NB4 (cell line): ENCODE data around the gene CCS.
"Not testable (repeated sequence)": the region's sequence is repeated elsewhere in the genome, so short reads cannot be mapped to it uniquely, and the experiment has no call there.

Experiments
- DNase-seq: peaks from one replicate; pipeline ENCODE4 v3.0.0; 2010; ENCODE audit warnings: low read depth
- H3K4me3 ChIP-seq: one replicate; pipeline ENCODE4 v1.5.1; 2011; ENCODE audit warnings: mild to moderate bottlenecking, low read depth, low read length, moderate library complexity
- MYC ChIP-seq: IDR thresholded peaks from 2 replicates; pipeline ENCODE4 v1.6.1; 2011; ENCODE audit warnings: low read depth, low read length
- POLR2A ChIP-seq: IDR thresholded peaks from 2 replicates; pipeline ENCODE4 v1.6.1; 2011; ENCODE audit warnings: mild to moderate bottlenecking; ENCODE audit not compliant: insufficient read length; ENCODE audit errors: extremely low read depth
- TF ChIP-seq, protein P1 (sequence below): IDR thresholded peaks from one replicate; pipeline ENCODE4 v1.5.1; 2012; ENCODE audit warnings: low read depth, low read length
- TF ChIP-seq, protein P2 (sequence below): IDR thresholded peaks from 2 replicates; pipeline ENCODE4 v1.6.1; 2011; ENCODE audit warnings: low read depth, low read length

Gene CCS, protein sequence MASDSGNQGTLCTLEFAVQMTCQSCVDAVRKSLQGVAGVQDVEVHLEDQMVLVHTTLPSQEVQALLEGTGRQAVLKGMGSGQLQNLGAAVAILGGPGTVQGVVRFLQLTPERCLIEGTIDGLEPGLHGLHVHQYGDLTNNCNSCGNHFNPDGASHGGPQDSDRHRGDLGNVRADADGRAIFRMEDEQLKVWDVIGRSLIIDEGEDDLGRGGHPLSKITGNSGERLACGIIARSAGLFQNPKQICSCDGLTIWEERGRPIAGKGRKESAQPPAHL

DNA sequence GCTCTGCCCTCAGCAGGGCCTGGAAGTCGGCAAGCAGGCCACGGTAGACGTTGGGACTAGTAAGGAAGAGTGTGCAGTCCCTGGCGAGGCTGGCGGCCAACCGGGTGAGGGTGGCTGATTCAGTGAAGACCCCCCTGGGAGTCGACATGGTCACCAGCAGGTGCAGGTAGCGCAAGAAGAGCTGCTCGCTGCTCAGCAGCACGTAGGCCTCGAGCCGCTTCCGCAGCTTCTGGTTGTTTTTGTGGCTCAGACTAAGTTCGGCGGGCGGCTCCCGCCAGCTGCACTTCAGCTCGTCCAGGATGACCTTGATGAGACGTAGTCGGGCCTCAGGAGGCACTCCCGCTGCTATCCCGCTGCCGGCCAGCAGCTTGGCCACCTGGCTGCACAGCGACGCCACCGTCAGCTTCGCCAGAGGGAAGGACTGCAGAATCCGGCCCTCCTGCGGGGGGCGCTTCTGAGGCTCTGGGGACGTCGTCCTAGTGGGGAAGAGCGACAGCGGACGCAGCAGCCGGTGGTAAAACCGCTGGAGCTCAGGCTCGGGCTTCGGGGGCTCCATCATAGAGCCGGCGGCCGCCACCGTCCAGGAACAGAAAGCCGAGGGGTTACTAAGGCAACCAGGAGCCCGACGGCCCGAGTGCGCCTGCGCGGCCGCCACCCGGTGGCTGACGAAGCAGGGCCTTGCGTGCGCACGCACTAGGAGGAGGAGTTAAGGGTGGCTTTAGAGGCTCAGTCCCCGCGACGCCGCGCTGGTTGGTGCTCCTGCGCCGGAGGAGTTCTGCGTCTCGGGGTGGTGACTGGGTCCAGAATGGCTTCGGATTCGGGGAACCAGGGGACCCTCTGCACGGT is at the start of gene CCS, which contains the start of gene CCDC87:
Gene CCS (plus strand): TSS at position 729 of the 846 bp plus-strand sequence. CDS start 77 bp downstream, at position 806.
Gene CCDC87 (minus strand): TSS at position 607 of the 846 bp plus-strand sequence. CDS start 48 bp downstream, at position 559.
- peak; percentile 96 for DNase-seq
- peak within 1 kb of the TSS; percentile 79 for H3K4me3 ChIP-seq
- TF ChIP-seq, protein P1, sequence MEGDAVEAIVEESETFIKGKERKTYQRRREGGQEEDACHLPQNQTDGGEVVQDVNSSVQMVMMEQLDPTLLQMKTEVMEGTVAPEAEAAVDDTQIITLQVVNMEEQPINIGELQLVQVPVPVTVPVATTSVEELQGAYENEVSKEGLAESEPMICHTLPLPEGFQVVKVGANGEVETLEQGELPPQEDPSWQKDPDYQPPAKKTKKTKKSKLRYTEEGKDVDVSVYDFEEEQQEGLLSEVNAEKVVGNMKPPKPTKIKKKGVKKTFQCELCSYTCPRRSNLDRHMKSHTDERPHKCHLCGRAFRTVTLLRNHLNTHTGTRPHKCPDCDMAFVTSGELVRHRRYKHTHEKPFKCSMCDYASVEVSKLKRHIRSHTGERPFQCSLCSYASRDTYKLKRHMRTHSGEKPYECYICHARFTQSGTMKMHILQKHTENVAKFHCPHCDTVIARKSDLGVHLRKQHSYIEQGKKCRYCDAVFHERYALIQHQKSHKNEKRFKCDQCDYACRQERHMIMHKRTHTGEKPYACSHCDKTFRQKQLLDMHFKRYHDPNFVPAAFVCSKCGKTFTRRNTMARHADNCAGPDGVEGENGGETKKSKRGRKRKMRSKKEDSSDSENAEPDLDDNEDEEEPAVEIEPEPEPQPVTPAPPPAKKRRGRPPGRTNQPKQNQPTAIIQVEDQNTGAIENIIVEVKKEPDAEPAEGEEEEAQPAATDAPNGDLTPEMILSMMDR: peak; percentile 64
- TF ChIP-seq, protein P2, sequence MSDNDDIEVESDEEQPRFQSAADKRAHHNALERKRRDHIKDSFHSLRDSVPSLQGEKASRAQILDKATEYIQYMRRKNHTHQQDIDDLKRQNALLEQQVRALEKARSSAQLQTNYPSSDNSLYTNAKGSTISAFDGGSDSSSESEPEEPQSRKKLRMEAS: peak; percentile 32; the same call in 1 of the 2 replicates
- peak; percentile 97 for TF ChIP-seq POLR2A
- TF ChIP-seq MYC: peak; percentile 18; the same call in 1 of the 2 replicates

DNA sequence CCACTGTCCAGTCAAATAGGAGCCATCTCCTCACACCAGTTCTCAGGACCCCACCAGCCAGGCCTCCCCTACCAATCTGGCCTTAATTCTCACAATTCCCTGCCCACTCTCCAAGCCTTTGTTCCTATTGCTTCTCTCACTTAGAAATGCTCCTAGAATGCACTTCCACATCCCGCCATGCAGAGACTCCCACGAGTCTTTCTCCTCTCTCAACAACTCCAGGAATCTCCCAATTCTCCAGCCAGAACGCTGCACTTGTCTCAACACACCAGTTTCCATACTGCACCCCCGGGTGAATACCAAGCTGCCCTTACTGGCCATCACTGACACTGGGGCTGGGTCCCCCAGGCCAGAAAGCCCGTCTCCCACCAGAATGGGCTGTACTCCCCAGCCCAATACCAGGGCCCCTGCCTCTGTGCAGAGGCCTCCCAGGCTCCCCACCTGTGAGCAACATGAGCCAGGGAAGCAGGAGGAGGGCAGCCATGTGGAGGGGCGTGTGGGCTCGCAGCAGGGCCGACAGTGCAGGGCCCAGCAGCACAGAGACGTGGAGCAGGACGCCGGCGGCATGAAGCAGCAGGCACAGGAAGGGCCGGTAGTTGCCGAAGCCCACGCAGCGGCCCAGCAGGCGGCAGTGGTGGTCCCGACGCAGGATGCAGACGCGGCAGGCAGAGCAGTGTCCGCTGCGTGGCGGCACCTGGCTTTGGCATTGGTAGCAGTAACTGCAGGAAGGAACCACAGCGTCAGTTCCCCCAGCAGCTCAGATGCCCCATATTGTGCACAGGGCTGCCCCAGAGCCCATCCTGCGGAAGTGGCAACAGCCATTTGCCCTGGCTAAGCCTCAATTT is 49.5 kb upstream of the CCS start:
- TF ChIP-seq, protein P2: no peak
- TF ChIP-seq, protein P1: no peak
- TF ChIP-seq POLR2A: no peak
- no peak for TF ChIP-seq MYC
- H3K4me3 ChIP-seq: no peak overlapping the region
- DNase-seq: no peak

DNA sequence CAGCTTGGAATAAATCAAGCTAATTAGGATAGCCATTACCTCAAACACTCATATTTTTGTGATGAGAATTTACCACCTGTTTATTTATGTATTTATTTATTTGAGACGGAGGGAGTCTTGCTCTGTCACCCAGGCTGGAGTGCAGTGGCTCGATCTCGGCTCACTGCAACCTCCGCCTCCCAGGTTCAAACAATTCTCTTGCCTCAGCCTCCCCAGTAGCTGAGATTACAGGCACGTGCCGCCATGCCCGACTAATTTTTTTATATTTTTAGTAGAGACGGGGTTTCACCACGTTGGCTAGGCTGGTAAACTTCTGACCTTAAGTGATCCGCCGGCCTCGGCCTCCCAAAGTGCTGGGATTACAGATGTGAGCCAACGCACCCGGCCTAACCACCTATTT is 48.0 kb upstream of the CCS start:
- peak overlapping the region; percentile 67 for H3K4me3 ChIP-seq
- DNase-seq: not testable (repeated sequence)

DNA sequence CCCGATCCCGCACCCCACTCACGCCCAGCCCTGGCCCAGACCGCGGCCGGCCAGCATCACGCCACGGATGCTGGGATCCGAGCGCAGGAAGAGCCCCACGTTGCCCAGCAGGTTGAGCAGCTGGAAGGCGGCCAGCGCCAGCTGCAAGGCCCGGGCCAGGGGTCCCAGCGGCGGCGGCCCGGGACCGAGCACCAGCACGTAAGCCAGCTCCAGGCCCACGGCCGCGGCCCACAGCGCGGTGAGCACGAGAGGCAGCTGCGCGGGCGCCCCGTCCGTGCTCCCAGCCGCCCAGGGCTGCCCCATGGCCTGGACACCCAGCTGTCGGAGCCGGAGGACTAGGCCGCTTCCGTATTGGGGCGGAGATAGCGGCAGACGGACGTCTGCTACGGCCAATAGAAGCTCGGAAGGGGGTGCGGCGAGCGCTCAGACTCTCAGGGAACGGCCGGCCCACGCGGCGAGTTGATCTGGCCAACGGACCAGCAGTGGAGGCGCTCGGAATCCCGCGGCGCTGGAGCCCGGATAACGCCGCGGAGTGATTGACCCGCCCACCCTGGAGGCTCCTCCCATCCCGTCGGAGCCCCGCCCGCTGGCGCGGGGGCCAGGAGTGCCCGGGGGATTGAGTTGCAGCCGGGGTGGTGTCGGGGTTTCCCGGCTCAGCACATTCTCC is 47.2 kb upstream of the CCS start, which contains the start of gene ZDHHC24:
Gene ZDHHC24 (minus strand): TSS at position 348 of the 667 bp plus-strand sequence. CDS start 45 bp downstream, at position 303.
- peak within 1 kb of the TSS; percentile 67 for H3K4me3 ChIP-seq
- TF ChIP-seq MYC: peak; percentile 86
- TF ChIP-seq, protein P1: no peak
- peak; percentile 75 for TF ChIP-seq POLR2A
- TF ChIP-seq, protein P2: peak; percentile 49
- DNase-seq: peak; percentile 97

DNA sequence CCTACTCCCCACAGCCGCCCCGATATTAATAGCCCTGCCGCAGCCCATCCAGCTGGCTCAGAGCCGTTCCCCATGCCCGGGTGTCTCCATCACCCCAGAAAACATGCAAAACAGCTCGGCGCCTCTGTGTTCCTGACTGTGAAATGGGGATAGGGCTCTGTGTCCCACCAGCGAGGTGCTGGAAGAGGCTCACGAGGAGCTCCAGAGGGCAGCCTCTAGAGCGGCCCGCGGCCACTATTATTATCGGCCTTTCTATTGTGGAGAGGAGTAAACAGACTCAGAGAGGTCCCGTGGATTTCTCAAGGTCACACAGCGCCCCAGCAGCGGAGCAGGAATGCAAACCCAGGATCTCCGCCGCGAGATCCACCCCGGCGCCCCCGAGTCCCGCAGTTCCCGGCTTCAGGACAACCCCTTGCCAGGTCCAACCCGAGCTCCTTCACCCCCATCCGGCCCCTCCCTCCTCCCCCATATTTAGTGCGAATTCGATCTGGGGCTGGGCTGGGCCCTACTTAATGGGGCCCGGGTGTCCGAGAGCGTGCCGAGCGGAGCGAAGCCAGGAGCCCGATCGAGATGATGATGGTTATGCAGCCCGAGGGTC is 46.5 kb upstream of the CCS start, which contains the start of gene ACTN3:
Gene ACTN3 (plus strand): TSS at position 536 of the 598 bp plus-strand sequence. CDS start 35 bp downstream, at position 571.
- H3K4me3 ChIP-seq: peak within 1 kb of the TSS; percentile 67
- no peak for DNase-seq
- TF ChIP-seq, protein P1: no peak
- TF ChIP-seq, protein P2: no peak
- no peak for TF ChIP-seq MYC
- no peak for TF ChIP-seq POLR2A
